Mesenchymal stem cell (in vitro differentiated cells and primary cell): Measurements from ENCODE around the gene U2AF2.

Experiments used
- DNase-seq: peaks from one replicate; pipeline ENCODE4 v3.0.0-alpha.2; 2013
- H2AFZ ChIP-seq: one replicate; pipeline ENCODE4 v1.6.1; 2013; ENCODE audit warnings: low read depth, mild to moderate bottlenecking, control low read depth, inconsistent platforms, low read length, moderate library complexity
- H2AK5ac ChIP-seq: 2 replicates; pipeline ENCODE4 v1.6.1; 2013; ENCODE audit warnings: low read length, moderate library complexity, mild to moderate bottlenecking, inconsistent platforms; ENCODE audit not compliant: severe bottlenecking
- H2BK120ac ChIP-seq: one replicate; pipeline ENCODE4 v1.6.1; 2013; ENCODE audit warnings: low read depth, mild to moderate bottlenecking, inconsistent platforms, low read length, moderate library complexity
- H2BK12ac ChIP-seq, 2 experiments: one replicate each; pipeline ENCODE4 v1.6.1; 2013; ENCODE audit warnings: inconsistent platforms in 2 of 2, low read length in 2 of 2, mild to moderate bottlenecking in 2 of 2, moderate library complexity in 2 of 2, control low read depth in 1 of 2
- H2BK15ac ChIP-seq: one replicate; pipeline ENCODE4 v1.6.1; 2013; ENCODE audit warnings: mild to moderate bottlenecking, low read depth, inconsistent platforms; ENCODE audit not compliant: poor library complexity, severe bottlenecking
- H2BK5ac ChIP-seq: 2 replicates; pipeline ENCODE4 v1.6.1; 2013; ENCODE audit warnings: low read depth, mild to moderate bottlenecking, low read length, control low read depth, inconsistent platforms; ENCODE audit not compliant: poor library complexity, severe bottlenecking
- H3K14ac ChIP-seq, 2 experiments: one replicate each; pipeline ENCODE4 v1.6.1; 2013; ENCODE audit warnings: inconsistent platforms in 2 of 2, low read length in 2 of 2, control low read depth in 1 of 2, mild to moderate bottlenecking in 1 of 2, moderate library complexity in 1 of 2
- H3K18ac ChIP-seq, 2 experiments: one replicate each; pipeline ENCODE4 v1.6.1; 2013; ENCODE audit warnings: inconsistent platforms in 2 of 2, low read length in 2 of 2, control low read depth in 1 of 2, low read depth in 1 of 2, mild to moderate bottlenecking in 1 of 2
- H3K23ac ChIP-seq, 2 experiments: one replicate each; pipeline ENCODE4 v1.6.1; 2013; ENCODE audit warnings: inconsistent platforms in 2 of 2, low read length in 2 of 2, mild to moderate bottlenecking in 2 of 2, moderate library complexity in 2 of 2, control low read depth in 1 of 2
- H3K27ac ChIP-seq: 2 replicates; pipeline ENCODE4 v1.5.1; 2013; ENCODE audit warnings: mild to moderate bottlenecking, moderate library complexity, low read length, control low read depth, inconsistent platforms; ENCODE audit not compliant: poor library complexity, severe bottlenecking
- H3K27me3 ChIP-seq, 2 experiments: 2 replicates each; pipeline versions ENCODE4 v1.6.1 to v1.7.0; 2013; ENCODE audit warnings: low read length in 2 of 2, mild to moderate bottlenecking in 2 of 2, moderate library complexity in 2 of 2, control low read depth in 1 of 2, inconsistent platforms in 1 of 2; ENCODE audit not compliant: control insufficient read depth in 1 of 2, insufficient read depth in 1 of 2
- H3K36me3 ChIP-seq, 2 experiments: 2 replicates each; pipeline versions ENCODE4 v1.6.1 to v1.7.0; 2013; ENCODE audit warnings: low read length in 2 of 2, control low read depth in 1 of 2, inconsistent platforms in 1 of 2, low read depth in 1 of 2, mild to moderate bottlenecking in 1 of 2; ENCODE audit not compliant: insufficient read depth in 2 of 2, control insufficient read depth in 1 of 2
- H3K4ac ChIP-seq, 2 experiments: one replicate each; pipeline ENCODE4 v1.6.1; 2013; ENCODE audit warnings: inconsistent platforms in 2 of 2, low read length in 2 of 2, mild to moderate bottlenecking in 2 of 2, moderate library complexity in 2 of 2, control low read depth in 1 of 2, low read depth in 1 of 2
- H3K4me1 ChIP-seq: 2 replicates; pipeline ENCODE4 v1.6.1; 2013; ENCODE audit warnings: low read depth, low read length, control low read depth; ENCODE audit not compliant: control insufficient read depth, insufficient read depth
- H3K4me2 ChIP-seq: 2 replicates; pipeline ENCODE4 v1.6.1; 2013; ENCODE audit warnings: low read length, mild to moderate bottlenecking, inconsistent platforms; ENCODE audit not compliant: poor library complexity, severe bottlenecking
- H3K4me3 ChIP-seq, 2 experiments: 2 replicates each; pipeline versions ENCODE4 v1.5.1 to v1.7.0; 2013; ENCODE audit warnings: low read length in 2 of 2, mild to moderate bottlenecking in 2 of 2, control low read depth in 1 of 2, low read depth in 1 of 2; ENCODE audit not compliant: insufficient read depth in 1 of 2
- H3K79me1 ChIP-seq: replicated peaks from 2 replicates; pipeline ENCODE4 v1.6.1; 2013; ENCODE audit warnings: mild to moderate bottlenecking, control low read depth, low read length, inconsistent platforms; ENCODE audit not compliant: poor library complexity, severe bottlenecking
- H3K9ac ChIP-seq: 2 replicates; pipeline ENCODE4 v1.7.0; 2013; ENCODE audit warnings: mild to moderate bottlenecking, low read length, moderate library complexity
- H3K9me3 ChIP-seq: 2 replicates; pipeline ENCODE4 v1.7.0; 2013; ENCODE audit warnings: mild to moderate bottlenecking, low read length; ENCODE audit not compliant: control insufficient read depth
- H4K8ac ChIP-seq: one replicate; pipeline ENCODE4 v1.6.1; 2013; ENCODE audit warnings: inconsistent platforms, mild to moderate bottlenecking, low read length, moderate library complexity
- H4K91ac ChIP-seq: one replicate; pipeline ENCODE4 v1.6.1; 2013; ENCODE audit warnings: mild to moderate bottlenecking, low read length, inconsistent platforms
- WGBS: methylation state at CpG from one replicate; pipeline ENCODE4 v1.1.7; 2013; ENCODE audit warnings: mixed read lengths; 5-methylcytosine and 5-hydroxymethylcytosine counted together

U2AF2 gene

DNA sequence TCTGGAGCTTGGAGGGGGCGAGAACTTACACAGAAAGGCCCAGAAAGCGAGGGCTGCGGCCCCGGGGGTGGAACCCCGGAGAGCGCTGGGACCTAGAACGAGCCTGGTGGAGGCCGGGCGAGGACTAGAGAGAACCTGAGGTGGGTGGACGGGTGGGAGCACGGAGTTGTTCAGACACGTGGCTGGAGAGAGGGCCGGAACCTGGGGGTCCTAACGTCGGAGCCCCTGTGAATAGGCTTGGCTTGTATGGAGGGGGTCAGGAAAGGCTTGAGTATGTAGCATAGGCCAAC lies 11.0 kb upstream of the U2AF2 start:
- WGBS, result under 1% methylated on average over 15 of the region's 15 CpGs

DNA sequence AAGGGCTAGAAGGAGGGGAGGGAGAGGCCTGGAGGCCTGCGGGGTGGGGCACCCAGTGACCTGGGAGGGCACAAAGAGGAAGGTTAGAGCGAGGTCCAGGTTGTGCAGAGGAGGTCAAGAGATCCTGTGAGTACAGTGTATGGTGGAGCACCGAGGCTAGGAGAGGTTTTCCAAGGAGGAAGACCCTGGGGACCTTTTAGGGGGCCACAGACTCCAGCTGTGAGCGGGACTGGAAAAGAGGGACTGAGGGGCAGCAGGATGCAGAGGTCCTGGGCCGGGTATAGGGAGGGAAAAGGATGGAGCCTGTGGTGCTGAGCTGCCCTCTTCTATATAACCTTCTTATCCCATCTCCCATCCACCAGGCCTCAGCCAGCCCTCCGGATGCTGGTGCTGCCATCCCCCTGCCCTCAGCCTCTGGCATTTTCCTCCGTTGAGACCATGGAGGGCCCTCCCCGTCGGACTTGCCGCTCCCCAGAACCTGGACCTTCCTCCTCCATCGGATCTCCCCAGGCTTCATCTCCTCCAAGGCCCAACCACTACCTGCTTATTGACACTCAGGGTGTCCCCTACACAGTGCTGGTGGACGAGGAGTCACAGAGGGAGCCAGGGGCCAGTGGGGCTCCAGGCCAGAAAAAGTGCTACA lies 10.5 kb upstream of the U2AF2 start:
- Histone ChIP-seq H2BK5ac (no peak overlapping the region), H3K27ac (peak overlapping the region; percentile 33), H3K4me3 (peak overlapping the region; percentile 82 to 94), H3K4ac (peak overlapping the region in 1 of 2 experiments; percentile 19), H3K14ac (peak overlapping the region in 1 of 2 experiments; percentile 26), H3K9me3 (no peaks in the 10 kb centered on the region), H2BK12ac (no peak overlapping the region), H3K36me3 (peaks cover 17 to 25% of the 10 kb centered on the region in 2 experiments), H2BK120ac (no peak overlapping the region), H3K23ac (no peak overlapping the region), H3K4me1 (peaks cover 42% of the 10 kb centered on the region), H3K79me1 (peaks cover 23% of the 10 kb centered on the region), H3K18ac (no peak overlapping the region), H2AFZ (no peak overlapping the region), H2BK15ac (peak overlapping the region; percentile 6), H2AK5ac (peak overlapping the region; percentile 38), H3K9ac (peak overlapping the region; percentile 94), H4K91ac (no peak overlapping the region), H3K27me3 (no peaks in the 10 kb centered on the region), H3K4me2 (peak overlapping the region; percentile 89), H4K8ac (peak overlapping the region; percentile 4)
- WGBS, result 54% methylated on average over 10 of the region's 12 CpGs
- no peak for DNase-seq

More for the DNA sequence above, 11.0 kb upstream of the U2AF2 start:
- H2BK12ac ChIP-seq, result no peak overlapping the region
- H2AK5ac ChIP-seq, result peak overlapping the region; percentile 38
- peak overlapping the region; percentile 82 to 94 for H3K4me3 ChIP-seq
- H3K9ac ChIP-seq, result peak overlapping the region; percentile 94
- peak overlapping the region; percentile 33 for H3K27ac ChIP-seq
- DNase-seq, result no peak
- peak overlapping the region in 1 of 2 experiments; percentile 26 for H3K14ac ChIP-seq
- peak overlapping the region; percentile 89 for H3K4me2 ChIP-seq
- H3K27me3 ChIP-seq, result no peaks in the 10 kb centered on the region
- H3K4me1 ChIP-seq, result peaks cover 38% of the 10 kb centered on the region
- no peak overlapping the region for H3K23ac ChIP-seq
- H2BK120ac ChIP-seq, result peak overlapping the region; percentile 59
- H4K8ac ChIP-seq, result no peak overlapping the region
- H2AFZ ChIP-seq, result no peak overlapping the region
- peak overlapping the region; percentile 5 to 19 for H3K4ac ChIP-seq
- H3K9me3 ChIP-seq, result no peaks in the 10 kb centered on the region
- H3K18ac ChIP-seq, result no peak overlapping the region
- peak overlapping the region; percentile 6 for H2BK15ac ChIP-seq
- H2BK5ac ChIP-seq, result no peak overlapping the region
- H3K36me3 ChIP-seq, result peaks cover 22 to 23% of the 10 kb centered on the region in 2 experiments
- peaks cover 19% of the 10 kb centered on the region for H3K79me1 ChIP-seq
- no peak overlapping the region for H4K91ac ChIP-seq

DNA sequence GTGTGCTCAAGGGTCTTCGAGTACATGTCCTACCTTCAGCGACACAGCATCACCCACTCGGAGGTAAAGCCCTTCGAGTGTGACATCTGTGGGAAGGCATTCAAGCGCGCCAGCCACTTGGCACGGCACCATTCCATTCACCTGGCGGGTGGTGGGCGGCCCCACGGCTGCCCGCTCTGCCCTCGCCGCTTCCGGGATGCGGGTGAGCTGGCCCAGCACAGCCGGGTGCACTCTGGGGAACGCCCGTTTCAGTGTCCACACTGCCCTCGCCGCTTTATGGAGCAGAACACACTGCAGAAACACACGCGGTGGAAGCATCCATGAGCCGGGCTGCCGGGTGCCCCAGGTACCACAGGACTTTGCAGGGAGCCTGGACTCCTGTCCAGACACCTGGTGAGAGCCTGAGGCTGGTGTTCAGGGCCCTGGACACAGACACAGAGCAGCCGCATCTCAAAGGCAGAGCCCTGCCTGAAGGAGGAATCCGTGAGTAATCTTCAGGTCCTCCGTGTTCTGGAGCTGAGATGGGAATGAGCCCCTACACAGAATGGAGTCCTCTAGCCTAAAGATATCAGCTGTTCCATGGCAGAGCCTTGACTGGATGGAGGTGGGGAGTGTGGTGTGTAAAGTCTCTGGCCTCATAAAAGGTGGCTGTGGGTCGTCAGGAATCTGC lies 9.9 kb upstream of the U2AF2 start:
- Histone ChIP-seq H2BK12ac (no peak overlapping the region), H4K8ac (no peak overlapping the region), H3K4me1 (peaks cover 45% of the 10 kb centered on the region), H3K14ac (no peak overlapping the region), H3K9me3 (no peaks in the 10 kb centered on the region), H2AFZ (no peak overlapping the region), H3K36me3 (peaks cover 17 to 30% of the 10 kb centered on the region in 2 experiments), H2AK5ac (no peak overlapping the region), H3K4ac (no peak overlapping the region), H2BK5ac (no peak overlapping the region), H4K91ac (no peak overlapping the region), H3K4me2 (peak overlapping the region; percentile 89), H2BK120ac (no peak overlapping the region), H3K4me3 (peak overlapping the region; percentile 28 to 94), H3K23ac (no peak overlapping the region), H3K9ac (peak overlapping the region; percentile 94), H3K27me3 (no peaks in the 10 kb centered on the region), H2BK15ac (no peak overlapping the region), H3K79me1 (peaks cover 27% of the 10 kb centered on the region), H3K18ac (no peak overlapping the region), H3K27ac (no peak overlapping the region)
- 93% methylated on average over 28 of the region's 28 CpGs for WGBS
- no peak for DNase-seq

DNA sequence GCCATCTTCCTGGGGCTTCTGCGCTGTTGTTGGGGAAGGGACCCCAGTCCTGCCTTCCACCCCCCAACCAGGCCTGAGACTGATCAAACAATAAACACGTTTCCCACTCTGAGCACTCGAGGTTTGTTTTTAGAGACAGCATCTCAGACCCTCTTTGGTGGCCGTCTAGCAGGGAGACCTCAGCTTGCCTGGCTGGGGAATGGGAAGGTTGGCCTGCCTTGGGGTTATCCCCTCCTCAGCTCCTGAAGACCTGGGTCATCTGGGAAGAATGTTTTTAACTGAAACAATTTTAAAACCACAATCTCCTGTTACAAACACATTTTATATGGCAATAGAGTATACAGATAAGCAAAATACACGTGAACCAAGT lies 9.3 kb upstream of the U2AF2 start:
- no peak for DNase-seq
- H2AFZ ChIP-seq, result no peak overlapping the region
- no peak overlapping the region for H3K18ac ChIP-seq
- H3K4me3 ChIP-seq, result no peak overlapping the region
- H2BK15ac ChIP-seq, result no peak overlapping the region
- no peak overlapping the region for H3K23ac ChIP-seq
- peak overlapping the region; percentile 94 for H3K9ac ChIP-seq
- H2AK5ac ChIP-seq, result no peak overlapping the region
- no peak overlapping the region for H2BK5ac ChIP-seq
- no peak overlapping the region for H3K4me2 ChIP-seq
- H3K36me3 ChIP-seq, result peaks cover 17 to 31% of the 10 kb centered on the region in 2 experiments
- H4K91ac ChIP-seq, result no peak overlapping the region
- no peak overlapping the region for H4K8ac ChIP-seq
- no peak overlapping the region for H3K4ac ChIP-seq
- H3K9me3 ChIP-seq, result no peaks in the 10 kb centered on the region
- no peak overlapping the region for H2BK12ac ChIP-seq
- H2BK120ac ChIP-seq, result no peak overlapping the region
- WGBS, result 93% methylated on average over 4 of the region's 5 CpGs
- H3K79me1 ChIP-seq, result peaks cover 30% of the 10 kb centered on the region
- H3K4me1 ChIP-seq, result peaks cover 42% of the 10 kb centered on the region
- no peak overlapping the region for H3K27ac ChIP-seq
- no peak overlapping the region for H3K14ac ChIP-seq
- no peaks in the 10 kb centered on the region for H3K27me3 ChIP-seq
